ENCODE measurements around the gene GPC3.

GRCh38 chrX:133958997-133959688, 26.3 kb downstream of the GPC3 start:
- no peak for TF ChIP-seq ELF4 (IDR thresholded peaks at IDR 0.05)
- TF ChIP-seq SP1 (IDR thresholded peaks at IDR 0.05): no peak
- TF ChIP-seq FOXA1 (IDR thresholded peaks at IDR 0.05): no peak
- TF ChIP-seq TARDBP (IDR thresholded peaks at IDR 0.05): no peak
- no peak for TF ChIP-seq BHLHE40 (IDR thresholded peaks at IDR 0.05; ENCODE audit: borderline replicate concordance)
- TF ChIP-seq FOXM1 (IDR thresholded peaks at IDR 0.05; ENCODE audit: borderline replicate concordance): no peak

Data from HEK293T (cell line).